ENCODE data around the gene CCDC187.

CCDC187 gene

DNA sequence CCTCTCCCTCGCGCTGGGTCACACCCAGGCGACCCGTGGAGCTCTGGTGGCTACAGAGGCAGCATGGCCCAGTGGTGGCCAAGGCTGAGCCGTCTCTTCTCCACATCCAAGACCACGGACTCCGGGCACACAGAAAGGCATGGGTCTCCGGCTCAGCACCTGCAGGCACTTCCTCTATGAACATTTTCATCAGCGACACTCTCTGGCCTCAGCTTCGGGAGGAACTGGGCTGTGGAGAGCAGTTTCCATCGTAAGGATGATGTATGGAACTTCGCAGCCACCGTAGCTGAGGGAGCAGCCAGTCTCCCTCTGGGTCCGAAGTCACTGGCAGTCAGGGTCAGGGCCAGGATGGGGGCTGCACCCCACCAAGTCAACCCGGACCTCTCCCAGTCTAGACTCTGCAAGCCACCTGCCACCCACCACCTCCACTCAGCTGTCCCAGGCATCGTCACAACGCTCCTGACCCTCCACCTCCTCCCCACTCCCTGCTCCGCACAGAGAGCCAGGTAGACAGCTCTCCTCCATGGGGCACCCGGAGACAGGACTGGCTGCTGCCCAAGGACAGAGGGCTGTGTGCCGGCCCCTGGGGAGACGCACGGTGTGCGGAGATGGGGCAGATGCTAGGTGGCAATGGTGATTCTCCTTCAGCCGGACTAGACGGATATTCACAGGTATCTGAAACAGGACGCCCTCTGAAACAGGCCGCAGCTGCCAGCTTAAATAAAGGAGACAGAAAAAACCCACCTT, 68.0 kb downstream of the CCDC187 start:
- no peak for DNase-seq (ENCODE audit: low read depth)
- TF ChIP-seq, protein P1, sequence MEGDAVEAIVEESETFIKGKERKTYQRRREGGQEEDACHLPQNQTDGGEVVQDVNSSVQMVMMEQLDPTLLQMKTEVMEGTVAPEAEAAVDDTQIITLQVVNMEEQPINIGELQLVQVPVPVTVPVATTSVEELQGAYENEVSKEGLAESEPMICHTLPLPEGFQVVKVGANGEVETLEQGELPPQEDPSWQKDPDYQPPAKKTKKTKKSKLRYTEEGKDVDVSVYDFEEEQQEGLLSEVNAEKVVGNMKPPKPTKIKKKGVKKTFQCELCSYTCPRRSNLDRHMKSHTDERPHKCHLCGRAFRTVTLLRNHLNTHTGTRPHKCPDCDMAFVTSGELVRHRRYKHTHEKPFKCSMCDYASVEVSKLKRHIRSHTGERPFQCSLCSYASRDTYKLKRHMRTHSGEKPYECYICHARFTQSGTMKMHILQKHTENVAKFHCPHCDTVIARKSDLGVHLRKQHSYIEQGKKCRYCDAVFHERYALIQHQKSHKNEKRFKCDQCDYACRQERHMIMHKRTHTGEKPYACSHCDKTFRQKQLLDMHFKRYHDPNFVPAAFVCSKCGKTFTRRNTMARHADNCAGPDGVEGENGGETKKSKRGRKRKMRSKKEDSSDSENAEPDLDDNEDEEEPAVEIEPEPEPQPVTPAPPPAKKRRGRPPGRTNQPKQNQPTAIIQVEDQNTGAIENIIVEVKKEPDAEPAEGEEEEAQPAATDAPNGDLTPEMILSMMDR (IDR thresholded peaks at IDR 0.05; ENCODE audit: insufficient read depth, low read depth, low read length, missing control alignments) = no peak
- no peak overlapping the region for H3K4me3 ChIP-seq (ENCODE audit: low read depth, low read length)

DNA sequence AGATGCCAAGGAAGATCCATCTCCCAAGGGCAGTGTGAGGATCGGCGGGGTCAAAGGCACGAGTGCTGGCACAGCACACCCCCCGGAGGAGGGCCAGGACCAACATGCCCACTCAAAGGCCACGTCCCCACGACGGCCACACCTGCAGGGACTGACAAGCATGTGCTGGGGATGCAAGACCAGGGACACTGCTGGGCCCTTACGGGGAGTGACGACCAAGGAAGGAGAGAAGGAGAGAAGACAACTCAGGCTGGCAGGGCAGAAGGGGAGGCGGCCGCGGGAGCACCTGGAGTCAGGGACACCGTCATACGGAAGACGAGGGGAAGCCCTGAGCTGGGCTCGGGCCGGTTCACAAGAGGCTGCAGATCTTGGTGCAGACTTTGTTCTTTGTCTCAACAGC, 68.7 kb downstream of the CCDC187 start:
- no peak overlapping the region for H3K4me3 ChIP-seq (ENCODE audit: low read depth, low read length)
- TF ChIP-seq, protein P1 (IDR thresholded peaks at IDR 0.05; ENCODE audit: insufficient read depth, low read depth, low read length, missing control alignments) = no peak
- no peak for DNase-seq (ENCODE audit: low read depth)

DNA sequence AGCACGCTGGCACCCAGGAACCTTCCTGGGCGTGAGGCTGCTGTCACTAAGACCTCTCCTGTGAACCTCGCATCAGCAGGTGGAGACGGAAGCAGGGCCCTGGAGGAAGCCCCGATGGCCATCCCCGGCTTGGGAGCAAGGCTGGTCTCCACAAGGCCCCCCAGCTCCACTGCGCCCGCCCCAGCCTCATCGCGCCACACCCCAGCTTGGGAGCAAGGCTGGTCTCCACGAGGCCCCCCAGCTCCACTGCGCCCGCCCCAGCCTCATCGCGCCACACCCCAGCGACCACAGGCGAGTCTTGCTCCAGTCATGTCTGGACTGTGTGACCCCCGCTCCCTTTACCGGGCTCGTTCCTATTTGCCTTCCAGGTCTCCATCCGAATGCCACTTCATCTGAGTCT, 69.3 kb downstream of the CCDC187 start:
- TF ChIP-seq, protein P1 (IDR thresholded peaks at IDR 0.05; ENCODE audit: insufficient read depth, low read depth, low read length, missing control alignments) = no peak
- no peak for DNase-seq (ENCODE audit: low read depth)
- H3K4me3 ChIP-seq (ENCODE audit: low read depth, low read length) = no peak overlapping the region

DNA sequence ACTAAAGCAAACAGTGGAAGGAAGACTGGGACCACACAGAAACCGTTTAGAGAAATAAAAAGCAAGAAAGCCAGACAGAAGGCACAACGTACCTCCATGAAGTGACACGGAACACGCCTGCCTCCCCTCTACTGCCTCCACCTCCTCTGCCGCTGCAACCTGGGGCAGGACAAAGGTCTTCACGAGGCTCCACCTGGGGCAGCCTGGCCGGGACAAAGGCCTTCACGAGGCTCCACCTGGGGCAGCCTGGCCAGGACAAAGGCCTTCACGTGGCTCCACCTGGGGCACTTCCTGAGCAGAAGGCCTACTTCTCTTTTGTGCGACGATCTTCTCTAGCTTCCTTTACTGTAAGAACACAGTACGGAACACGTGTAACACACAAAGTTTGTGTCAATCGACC, 70.0 kb downstream of the CCDC187 start:
- H3K4me3 ChIP-seq (ENCODE audit: low read depth, low read length) = no peak overlapping the region
- TF ChIP-seq, protein P1 (IDR thresholded peaks at IDR 0.05; ENCODE audit: insufficient read depth, low read depth, low read length, missing control alignments) = no peak
- DNase-seq (ENCODE audit: low read depth) = no peak

DNA sequence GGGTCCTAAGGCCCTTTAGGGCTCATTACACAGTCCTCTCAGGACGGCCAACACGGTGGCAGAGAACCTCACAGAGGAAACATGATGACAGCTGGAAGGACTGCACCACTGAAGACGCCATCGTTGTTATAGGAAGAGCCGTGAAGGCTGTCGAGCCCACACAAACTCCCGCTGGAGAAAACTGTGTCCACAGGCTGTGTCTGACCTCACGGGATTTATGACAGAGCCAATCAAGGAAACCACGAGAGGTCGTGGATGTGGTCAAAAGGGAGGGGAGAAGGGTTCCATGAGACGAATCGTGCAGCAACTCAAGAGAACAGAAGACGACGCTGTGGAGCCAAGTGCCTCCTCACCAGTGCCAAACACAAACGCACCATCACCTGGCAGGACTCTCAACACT, 70.5 kb downstream of the CCDC187 start:
- no peak for DNase-seq (ENCODE audit: low read depth)
- TF ChIP-seq, protein P1 (IDR thresholded peaks at IDR 0.05; ENCODE audit: insufficient read depth, low read depth, low read length, missing control alignments) = no peak
- H3K4me3 ChIP-seq (ENCODE audit: low read depth, low read length) = no peak overlapping the region

DNA sequence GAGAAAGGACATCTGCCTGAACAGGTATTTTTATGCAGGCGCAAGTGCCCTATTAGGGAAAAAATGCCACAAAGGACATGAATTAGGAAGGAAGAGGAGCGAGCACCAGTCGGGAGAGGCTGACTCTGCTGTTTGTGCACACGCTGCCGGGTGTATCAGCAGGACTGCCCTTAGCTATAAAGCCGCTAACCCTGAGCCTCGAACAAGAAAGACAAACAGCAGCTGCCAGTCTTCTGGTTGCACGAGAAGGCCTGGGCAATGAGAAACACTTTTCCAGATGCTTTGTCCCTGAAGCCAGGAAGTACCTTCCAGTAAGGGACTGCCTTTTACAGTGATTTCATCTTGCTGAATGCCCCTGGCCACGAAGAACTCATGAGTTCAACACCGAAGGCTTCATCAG, 70.9 kb downstream of the CCDC187 start:
- TF ChIP-seq, protein P1 (IDR thresholded peaks at IDR 0.05; ENCODE audit: insufficient read depth, low read depth, low read length, missing control alignments) = no peak
- no peak for DNase-seq (ENCODE audit: low read depth)
- no peak overlapping the region for H3K4me3 ChIP-seq (ENCODE audit: low read depth, low read length)
